Activated CD4-positive, alpha-beta T cell treated with anti-CD3 and anti-CD28 coated beads, Interleukin-2, amount 50 U/mL, for 24 hours (primary cell): Measurements from ENCODE around the gene TBC1D1.

ENCODE experiments used
- DNase-seq, 2 donors: peaks; one replicate each; pipeline ENCODE4 v3.0.0-alpha.2; 2020; ENCODE audit warnings: low read depth in 1 of 2, low spot score in 1 of 2

TBC1D1 gene, protein sequence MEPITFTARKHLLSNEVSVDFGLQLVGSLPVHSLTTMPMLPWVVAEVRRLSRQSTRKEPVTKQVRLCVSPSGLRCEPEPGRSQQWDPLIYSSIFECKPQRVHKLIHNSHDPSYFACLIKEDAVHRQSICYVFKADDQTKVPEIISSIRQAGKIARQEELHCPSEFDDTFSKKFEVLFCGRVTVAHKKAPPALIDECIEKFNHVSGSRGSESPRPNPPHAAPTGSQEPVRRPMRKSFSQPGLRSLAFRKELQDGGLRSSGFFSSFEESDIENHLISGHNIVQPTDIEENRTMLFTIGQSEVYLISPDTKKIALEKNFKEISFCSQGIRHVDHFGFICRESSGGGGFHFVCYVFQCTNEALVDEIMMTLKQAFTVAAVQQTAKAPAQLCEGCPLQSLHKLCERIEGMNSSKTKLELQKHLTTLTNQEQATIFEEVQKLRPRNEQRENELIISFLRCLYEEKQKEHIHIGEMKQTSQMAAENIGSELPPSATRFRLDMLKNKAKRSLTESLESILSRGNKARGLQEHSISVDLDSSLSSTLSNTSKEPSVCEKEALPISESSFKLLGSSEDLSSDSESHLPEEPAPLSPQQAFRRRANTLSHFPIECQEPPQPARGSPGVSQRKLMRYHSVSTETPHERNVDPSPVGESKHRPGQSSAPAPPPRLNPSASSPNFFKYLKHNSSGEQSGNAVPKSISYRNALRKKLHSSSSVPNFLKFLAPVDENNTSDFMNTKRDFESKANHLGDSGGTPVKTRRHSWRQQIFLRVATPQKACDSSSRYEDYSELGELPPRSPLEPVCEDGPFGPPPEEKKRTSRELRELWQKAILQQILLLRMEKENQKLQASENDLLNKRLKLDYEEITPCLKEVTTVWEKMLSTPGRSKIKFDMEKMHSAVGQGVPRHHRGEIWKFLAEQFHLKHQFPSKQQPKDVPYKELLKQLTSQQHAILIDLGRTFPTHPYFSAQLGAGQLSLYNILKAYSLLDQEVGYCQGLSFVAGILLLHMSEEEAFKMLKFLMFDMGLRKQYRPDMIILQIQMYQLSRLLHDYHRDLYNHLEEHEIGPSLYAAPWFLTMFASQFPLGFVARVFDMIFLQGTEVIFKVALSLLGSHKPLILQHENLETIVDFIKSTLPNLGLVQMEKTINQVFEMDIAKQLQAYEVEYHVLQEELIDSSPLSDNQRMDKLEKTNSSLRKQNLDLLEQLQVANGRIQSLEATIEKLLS (N-terminal part only)

DNA sequence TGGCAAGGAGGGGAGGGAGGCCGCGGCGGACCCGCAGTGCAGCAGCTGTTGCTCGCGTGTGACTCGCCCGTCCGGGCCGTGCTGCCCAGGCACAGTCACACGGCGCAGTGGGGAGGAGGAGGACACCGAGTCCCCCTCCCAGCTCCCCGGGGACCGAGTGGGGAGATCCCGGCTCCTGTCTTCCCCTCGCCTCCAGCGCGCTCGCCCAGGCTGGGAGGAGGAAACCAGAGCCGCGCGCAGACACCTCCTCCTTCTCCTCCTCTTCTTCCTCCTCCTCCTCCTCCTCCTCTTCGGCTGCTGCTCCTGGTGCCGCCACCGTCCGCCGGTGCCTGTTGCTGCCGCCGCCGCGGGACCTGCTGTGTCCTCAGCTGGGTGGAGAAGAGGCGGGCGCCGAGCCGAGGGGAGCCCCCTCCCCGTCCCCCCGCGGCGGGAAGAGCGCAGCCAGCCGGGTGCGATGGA lies at the start of gene TBC1D1:
TBC1D1 (plus strand) TSS at position 284 of the 459 bp plus-strand sequence. CDS start 11,012 bp downstream, outside the sequence.
- DNase-seq, result peak; percentile 5 to 35

DNA sequence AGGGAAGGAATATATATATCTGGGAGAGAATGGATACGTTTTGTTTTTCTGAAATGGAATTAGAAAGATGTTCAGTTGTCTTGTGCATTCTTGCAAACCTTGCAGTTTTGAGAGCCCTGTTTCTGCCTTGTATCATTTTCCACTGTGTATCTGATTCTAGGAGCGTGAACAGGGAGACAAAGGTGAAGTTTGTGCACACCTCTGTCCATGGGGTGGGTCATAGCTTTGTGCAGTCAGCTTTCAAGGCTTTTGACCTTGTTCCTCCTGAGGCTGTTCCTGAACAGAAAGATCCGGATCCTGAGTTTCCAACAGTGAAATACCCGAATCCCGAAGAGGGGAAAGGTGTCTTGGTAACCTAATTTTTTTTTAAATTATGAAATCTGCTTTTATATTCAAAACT lies 46.7 kb upstream of the TBC1D1 start:
- no peak for DNase-seq

DNA sequence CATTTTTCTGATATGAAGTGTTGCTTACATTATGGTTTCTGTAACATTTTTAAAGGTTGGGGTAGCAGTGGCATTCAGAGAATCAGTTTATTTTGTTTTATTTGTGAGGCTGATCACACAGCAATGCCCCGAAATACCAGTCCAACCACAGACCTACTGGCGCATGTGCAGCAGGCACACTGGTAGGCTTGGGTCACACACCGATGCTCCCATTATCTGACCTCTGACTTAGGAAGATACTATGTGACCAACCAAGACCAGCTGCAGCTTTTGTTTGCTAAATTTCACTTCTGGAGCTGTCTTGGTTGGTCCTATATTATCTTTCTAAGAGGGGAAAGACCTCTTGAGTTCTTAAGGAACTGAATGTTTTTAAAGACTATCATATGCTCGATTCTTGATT lies 45.7 kb upstream of the TBC1D1 start:
- DNase-seq, result no peak

DNA sequence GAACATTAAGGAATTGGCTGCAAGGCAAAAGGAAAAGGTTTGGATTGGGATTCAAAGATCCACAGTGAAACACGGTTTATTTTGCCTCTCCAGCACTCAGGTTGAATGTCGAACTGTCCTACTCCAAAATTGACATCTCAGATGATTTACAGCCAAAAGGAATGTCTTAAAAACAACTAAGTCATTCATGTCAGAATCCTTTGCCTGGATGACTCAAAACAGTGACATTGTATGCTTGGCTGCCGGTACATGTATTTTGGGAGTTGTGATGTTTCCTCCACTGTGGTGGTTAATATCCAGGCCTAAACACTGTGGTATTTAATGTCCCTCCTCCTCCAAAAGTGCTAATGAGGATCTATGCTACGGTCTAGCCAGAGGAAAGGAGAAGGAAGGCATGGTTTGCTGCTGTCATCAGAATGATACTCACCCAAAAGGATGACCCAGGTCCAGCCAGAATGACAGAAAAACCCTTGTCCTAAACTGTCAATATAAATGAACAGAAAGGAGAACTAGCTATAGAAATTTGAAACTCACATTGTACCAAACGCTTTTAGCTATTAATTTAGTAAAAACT lies 43.5 kb upstream of the TBC1D1 start:
- no peak for DNase-seq

DNA sequence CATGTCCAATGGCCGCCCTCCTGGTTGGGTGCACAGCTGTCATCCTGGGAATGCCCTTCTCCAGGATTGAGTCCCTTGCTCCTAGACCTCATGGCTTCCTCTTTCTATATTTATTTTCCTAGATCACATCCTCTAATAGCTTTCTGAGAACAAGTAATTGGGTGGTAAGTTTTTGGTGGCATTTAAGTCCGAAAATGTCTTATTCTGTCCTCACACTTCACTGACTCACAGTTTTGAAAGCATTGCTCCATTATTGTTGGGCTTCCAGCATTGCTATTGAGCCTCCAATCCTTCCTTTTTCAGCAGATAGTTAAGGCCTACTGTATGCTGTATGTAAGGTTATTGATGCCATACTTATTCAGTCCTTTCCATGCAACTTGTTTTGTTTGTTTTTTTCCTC lies 38.5 kb upstream of the TBC1D1 start:
- DNase-seq, result no peak

DNA sequence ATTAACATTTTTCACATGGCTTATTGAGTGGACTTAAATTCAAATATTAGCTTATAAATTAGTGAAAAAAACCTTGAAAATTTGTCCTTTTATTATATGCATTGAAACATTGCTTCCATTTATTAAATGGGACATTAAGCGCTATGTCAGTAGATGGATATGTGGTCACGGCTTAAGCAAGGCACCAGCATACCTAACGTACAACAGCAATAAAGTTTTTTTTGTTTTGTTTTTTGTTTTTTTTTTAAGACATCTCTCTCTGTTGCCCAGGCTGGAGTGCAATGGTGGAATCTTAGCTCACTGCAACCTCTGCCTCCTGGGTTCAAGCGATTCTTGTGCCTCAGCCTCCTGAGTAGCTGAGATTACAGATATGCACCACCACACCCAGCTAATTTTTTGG lies 32.8 kb upstream of the TBC1D1 start:
- no peak for DNase-seq

DNA sequence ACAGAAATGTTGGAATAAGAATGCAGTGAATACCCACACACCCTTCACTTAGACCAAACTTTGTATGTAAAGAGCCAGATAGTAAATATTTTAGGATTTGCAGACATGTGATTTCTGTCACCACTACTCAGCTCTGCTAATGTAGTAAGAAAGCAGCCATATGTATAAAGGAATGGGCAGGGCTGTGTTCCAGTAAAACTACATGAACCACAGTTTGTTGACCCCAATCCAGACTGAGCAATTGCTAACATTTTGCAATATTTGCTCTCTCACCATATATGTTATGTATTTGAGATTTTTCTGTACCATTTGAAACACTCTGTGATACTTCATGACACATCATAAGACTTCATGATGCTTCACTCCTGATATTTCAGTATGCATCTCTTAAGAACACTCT lies 32.0 kb upstream of the TBC1D1 start:
- DNase-seq, result no peak

DNA sequence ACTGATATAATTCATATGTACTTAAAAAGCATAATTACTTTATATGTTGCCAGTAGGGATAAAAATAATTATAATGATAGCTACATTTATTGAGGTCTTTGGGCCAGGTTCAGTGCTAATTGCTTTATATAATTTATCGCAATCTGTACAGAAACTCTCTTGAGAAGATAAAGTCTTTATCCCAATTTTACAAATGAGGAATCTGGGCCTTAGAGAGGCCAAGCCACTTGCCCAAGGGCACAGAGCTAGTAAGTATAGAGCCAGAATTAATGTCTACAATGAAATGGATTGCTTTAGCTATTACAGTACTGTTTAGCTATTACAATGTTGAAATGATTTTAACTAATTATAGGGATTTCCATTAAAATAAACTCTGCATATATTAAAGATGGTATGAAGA lies 30.6 kb upstream of the TBC1D1 start:
- no peak for DNase-seq

DNA sequence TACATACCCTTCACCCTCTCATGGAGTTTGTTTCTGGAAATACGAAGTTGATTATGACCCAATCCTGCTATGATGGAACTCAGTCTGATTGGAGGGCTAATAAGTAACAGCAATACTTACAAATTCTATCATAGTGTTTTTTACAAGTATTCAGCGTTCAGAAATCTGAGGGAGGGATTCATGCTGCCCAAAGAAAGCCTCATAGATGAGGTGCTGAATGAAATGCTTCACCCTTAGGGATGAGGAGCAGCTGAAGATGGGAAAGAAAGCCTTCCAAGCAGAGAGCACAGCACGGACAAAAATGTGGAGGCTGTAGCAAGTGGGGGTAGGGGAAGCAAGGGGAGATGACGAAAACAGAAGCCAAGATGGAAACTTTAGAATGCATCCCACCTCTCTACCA lies 27.9 kb upstream of the TBC1D1 start:
- no peak for DNase-seq

DNA sequence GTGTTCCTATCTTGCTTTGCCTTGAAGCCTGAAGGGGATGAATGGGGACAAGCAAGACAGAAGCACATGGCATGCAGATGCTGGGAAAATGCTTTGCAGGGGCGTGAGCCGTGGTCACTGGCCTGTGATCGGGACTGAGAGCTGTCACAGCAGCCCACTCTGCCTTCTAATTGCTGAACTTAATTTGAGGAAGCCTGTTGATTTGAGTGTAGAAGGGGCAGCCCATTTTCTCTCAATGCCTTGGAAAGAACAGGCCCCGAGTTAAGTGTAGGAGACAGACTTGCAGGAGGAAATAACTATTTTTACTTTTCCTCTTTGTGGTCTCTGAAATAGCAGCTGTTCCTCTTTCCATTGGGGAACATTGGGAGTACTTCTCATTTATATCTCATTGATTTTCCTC lies 26.1 kb upstream of the TBC1D1 start:
- DNase-seq, result no peak

DNA sequence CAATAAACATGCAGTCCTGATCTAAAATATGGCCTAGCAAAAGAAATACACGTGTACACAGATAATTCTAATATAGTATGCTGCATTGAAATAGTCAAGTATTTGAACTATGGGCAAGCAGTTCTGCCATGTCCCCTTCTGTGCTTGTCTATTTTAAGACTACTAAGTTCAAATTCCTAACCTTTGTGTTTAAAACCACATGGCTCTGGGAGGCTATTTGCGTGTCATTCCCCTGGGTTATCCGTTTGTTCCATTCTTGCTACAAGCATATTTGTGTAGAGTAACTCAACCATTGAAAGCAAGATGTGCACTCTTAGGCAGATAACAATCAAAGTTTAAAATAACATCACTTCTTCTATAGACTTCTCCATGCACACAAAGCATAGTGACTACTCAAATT lies 25.4 kb upstream of the TBC1D1 start:
- no peak for DNase-seq

DNA sequence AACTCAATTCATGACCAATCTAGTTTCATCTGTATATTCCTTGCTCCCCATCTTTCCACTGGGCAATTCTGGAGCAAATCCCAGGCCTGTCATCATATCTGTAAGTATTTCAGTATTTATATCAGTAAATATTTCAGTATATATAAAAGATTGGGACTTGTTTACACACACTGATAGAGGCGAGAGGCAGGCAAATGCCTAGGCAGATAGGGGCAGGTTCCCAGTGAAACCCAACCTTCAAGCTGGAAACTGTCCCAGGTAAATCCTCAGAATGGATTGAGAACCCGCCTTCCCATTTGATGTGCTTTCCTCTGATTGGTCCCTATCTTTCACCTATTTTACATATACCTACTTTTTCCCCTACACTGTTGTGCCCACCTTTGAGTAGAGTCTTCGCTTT lies 23.8 kb upstream of the TBC1D1 start:
- no peak for DNase-seq

DNA sequence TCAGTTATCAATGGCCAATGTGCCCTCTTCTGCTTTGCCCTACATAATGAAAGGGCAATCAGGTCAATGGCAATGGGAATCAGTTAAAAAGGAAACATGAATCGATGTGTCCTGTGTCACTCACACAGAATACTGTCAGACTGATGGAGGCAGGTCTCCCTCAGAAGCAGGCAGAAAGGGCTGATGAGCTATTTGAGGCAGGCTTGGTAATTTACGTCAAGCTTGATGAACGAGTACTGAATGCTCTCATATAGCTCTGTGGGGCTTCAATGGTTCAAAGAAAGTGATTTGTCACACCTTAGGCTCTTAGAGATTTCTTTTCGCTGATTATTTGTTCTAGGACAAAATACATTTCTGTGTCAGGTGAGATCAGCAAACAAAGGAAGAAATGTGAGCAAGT lies 22.6 kb upstream of the TBC1D1 start:
- DNase-seq, result no peak

DNA sequence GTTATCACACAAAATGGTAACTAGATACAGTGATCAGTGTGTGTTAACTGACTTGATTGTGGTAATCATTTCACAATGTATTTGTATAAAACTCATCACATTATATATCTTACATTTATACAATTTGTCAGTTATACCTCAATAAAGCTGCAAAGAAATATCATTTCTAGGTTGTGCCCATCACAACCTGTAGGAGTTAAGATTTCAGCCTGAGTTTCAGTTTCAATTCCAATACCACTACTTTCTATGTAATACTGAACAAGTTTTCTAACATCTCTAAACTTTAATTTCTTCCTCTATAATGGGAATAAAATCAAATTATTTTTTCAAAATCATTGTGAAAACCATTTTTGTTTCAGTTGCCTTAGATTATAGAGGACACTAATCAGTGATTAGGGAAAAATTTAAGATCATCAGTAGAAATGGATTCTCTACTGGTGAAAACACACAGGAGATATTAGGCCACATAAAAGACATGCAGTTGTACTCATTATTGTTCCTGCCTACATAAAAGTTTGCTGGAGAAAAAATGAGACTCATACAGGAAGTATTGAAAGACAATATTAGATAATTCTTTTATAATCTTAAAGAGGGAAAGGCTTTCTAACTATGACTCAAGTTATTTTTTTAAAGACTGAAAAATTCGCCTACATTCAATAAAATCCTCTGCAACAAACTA lies 18.4 kb upstream of the TBC1D1 start:
- no peak for DNase-seq

DNA sequence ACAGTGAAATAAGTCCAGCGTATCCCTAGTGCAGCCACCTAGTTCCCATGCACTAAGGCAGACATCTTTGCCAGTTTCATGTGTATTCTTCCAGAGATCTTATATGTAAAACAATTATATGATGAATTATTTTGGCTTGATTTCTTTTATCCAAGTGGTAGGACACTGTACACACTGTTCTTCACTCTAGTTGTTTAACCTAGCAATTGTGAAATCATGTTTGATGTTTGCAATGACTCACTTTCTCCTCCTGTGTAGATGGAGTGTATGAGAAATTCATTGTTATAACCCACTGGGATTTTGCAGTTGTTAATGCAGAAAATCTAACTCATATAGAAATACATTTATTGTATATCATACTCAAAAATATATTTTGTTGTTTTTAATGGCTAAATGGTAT lies 17.5 kb upstream of the TBC1D1 start:
- DNase-seq, result no peak

DNA sequence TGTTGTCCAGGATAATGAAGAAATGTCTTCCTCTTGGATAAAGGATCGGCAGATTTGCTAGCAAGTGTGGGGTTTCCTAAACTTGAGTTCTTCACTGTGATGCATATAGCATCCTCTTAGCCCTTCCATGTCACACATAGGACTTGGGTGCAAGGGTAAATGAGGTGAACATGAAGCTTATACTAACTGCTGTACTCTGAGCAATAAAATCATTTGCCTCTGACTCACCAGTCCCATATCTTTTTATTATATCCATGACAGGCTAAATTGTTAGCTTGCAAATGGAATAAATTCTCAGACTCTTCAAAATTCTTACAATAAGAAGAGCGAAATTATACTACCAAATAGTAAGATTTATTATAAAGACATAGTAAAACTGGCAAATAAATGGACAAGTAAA lies 14.7 kb upstream of the TBC1D1 start:
- no peak for DNase-seq

DNA sequence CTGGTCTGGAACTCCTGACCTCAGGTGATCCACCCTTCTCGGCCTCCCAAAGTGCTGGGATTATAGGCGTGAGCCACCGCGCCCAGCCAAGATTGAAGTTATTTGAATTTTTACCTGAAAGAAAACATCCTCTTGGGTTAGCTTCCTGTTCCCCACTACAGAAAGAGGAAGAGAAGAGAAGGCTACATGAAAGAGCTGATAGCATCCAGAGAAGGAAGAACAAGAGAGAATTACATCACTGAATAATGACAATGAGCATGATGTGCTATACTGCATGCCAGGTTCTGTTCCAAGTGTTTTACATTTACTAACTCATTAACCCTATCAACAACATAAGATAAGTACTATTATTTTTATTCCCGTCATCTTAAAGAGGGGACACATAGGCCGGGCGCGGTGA lies 11.5 kb upstream of the TBC1D1 start:
- no peak for DNase-seq

DNA sequence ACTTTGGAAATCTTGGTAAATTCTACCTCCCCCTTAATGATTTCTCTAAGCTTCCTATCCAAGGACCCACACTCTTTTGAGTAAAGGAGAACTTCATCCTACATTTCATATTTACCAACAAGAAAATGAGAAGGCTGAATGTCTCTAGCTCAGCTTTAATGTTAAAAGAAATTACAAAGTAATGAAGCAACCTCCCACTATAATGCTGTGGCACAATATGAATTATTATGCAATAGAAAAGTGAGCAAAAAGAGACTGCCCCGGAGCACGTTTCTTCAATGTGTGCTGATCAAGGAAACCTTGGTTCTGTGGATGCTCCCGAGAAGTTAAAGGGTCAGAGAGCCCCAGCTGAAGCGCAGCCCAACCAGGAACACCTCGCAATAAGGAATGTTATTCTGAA lies 9.1 kb upstream of the TBC1D1 start:
- no peak for DNase-seq

DNA sequence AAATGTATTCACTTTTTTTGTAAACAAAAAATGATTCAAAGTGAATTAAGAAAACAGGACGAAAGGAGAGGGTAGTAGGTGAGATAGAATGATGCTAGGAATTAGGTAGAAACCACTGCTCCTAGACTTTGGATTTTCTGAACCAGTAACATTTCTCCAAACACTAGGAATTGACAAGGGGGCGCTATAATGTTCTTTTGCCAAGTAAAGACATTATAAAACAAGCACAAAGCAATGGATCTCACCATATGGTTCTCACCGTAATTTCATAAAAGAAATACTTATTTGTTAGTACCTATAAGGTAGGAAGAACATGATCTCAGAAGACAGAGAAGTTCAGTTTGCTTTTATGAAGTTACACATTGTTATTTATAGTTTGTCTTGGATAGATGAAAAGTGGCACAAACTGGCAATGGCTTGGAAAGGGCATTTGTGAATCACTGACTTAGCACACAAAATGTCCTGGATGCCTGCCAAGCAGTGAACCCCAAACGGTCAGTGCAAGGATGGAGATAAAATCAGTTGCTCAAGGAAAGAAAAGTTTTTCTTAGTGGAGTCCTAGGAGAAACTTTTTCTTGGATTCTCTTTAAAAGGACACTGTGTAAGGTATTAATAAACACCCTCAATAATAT lies 8.1 kb upstream of the TBC1D1 start:
- no peak for DNase-seq

DNA sequence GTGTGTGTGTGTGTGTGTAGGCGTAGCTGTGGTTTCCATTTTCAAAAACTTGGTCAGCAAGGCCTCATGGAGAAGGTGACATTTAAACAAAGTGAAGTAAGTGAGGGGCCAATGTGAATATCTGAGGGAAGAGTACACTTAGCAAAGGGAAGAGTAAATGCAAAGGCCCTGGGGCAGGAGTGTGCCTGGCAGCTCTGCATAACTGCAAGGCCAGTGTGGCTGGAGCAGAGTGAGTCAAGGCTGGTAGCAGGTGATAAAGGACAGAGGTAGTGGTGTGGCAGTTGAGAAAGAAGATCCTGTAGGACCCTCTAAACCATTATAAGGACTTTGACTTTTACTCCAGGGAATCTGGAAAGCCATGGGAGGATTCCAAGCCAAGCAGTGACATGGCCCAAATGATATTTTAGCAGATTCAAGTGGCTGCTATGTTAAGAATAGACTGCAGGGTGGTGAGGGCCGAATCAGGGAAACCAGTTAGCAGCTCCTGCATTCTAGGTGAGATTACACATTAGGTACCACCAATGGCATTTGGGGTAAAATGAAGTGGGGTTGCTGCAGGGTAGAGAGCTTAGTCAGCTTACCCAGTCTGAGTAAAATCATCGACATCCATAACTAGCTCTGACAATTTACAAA lies 5.9 kb upstream of the TBC1D1 start:
- DNase-seq, result no peak
